ENCODE data around the gene RNF13. TPM values are rescaled to one million over a fixed set of nuclear protein-coding genes. Genes with fewer than 3 reads are reported as not detected.
"Not testable (repeated sequence)": the region's sequence is repeated elsewhere in the genome, so short reads cannot be mapped to it uniquely, and the experiment has no call there.

RNF13 gene
- total RNA-seq, 2 experiments from 2014 or later: 40.0 to 45.0 TPM

DNA sequence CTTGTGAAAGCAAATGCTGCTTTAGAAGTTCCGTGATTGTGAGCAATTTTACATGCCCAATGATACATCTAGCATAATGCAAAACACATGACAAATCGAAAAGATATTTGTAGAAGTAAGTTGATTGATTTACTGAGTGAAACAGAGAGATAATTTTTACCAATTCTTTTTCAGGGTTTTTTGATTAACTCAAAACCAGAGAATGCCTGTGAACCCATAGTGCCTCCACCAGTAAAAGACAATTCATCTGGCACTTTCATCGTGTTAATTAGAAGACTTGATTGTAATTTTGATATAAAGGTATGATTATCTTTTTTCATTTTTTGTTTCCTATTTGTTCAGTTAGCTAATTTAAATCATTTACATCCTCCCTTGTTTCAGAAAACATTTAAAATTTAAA lies 58.8 kb downstream of the RNF13 start:
- Mint-ChIP-seq H3K4me1 (no peaks in the 10 kb centered on the region), H3K36me3 (peaks cover 30% of the 10 kb centered on the region), H3K4me3 (no peak overlapping the region), H3K27me3 (no peaks in the 10 kb centered on the region), H3K27ac (no peak overlapping the region), H3K9me3 (peaks cover 6% of the 10 kb centered on the region)
- POLR2A ChIA-PET: no interaction called here
- no peak for ATAC-seq (ENCODE audit: low read depth)
- DNase-seq: no peak

DNA sequence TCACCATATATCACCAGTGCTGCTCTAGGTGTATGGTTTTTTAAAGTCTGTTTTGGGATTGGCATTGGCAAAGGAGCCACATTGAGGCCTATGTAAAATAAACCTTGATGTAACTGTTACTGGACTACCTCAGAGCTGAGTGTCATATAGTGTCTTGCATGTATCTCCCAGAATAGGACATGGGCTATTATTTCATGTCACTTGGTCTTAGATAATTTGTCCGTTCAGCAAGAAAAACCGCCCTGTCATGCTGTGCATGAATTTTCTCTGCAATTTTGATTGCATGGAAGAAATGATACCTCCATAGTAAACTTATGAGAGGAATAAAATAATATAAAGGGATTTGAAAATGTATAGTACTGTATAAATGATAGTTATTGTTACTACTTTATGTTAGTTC lies 59.6 kb downstream of the RNF13 start:
- no peak overlapping the region for H3K27ac Mint-ChIP-seq
- H3K36me3 Mint-ChIP-seq: peaks cover 25% of the 10 kb centered on the region
- DNase-seq: no peak
- POLR2A ChIA-PET: interaction anchor here (0.6 kb wide), 1 partner anchor 58 kb away, joined by 3 read pairs; no protein-coding TSS in a partner anchor
- no peak for ATAC-seq (ENCODE audit: low read depth)
- H3K27me3 Mint-ChIP-seq: no peaks in the 10 kb centered on the region
- no peaks in the 10 kb centered on the region for H3K4me1 Mint-ChIP-seq
- H3K9me3 Mint-ChIP-seq: peaks cover 3% of the 10 kb centered on the region
- H3K4me3 Mint-ChIP-seq: no peak overlapping the region

DNA sequence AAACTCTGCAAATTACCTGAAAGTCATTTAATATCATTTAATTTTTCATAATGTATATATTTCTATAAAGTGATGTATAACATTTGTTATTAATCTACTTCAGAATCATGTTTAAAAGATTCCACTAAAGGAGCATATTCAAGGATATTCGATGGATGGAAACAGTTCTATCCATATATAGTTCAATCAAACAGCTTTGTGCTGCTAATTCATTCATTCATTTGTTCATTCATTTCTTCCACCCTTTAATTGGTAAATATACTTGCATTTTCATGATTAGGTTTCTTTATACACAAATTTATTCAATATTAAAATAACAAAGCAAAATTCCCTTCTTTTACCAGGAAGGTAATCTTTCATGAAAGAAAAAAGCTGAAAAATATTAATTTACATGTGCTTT lies 64.7 kb downstream of the RNF13 start:
- Mint-ChIP-seq H3K27me3 (no peaks in the 10 kb centered on the region), H3K9me3 (peaks cover 1% of the 10 kb centered on the region), H3K36me3 (peaks cover 10% of the 10 kb centered on the region), H3K27ac (no peak overlapping the region), H3K4me3 (no peak overlapping the region), H3K4me1 (peaks cover 2% of the 10 kb centered on the region)
- DNase-seq (no peak), ATAC-seq (ENCODE audit: low read depth) (no peak)
- POLR2A ChIA-PET: no interaction called here

DNA sequence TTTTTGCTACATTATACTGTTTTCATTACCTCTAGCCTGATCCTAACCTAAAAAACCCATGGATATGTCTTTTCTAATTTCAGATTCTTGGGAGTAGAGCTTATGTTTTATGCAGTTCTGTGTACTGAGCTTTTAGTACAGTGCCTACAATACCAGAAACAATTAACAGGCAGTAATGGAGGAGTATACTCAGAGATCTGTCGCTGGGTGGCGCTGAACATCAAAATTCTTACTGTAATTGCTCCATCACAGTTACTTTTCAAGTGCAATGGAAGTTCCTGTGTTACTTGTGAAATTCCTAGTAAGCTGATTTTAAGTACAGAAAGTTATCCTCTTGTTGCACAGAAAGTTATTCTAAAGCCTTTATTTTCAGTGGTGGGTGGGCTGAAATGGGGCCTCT lies 66.9 kb downstream of the RNF13 start:
- POLR2A ChIA-PET: no interaction called here
- ATAC-seq (ENCODE audit: low read depth): no peak
- Mint-ChIP-seq H3K4me3 (no peak overlapping the region), H3K27me3 (no peaks in the 10 kb centered on the region), H3K9me3 (peaks cover 8% of the 10 kb centered on the region), H3K27ac (no peak overlapping the region), H3K36me3 (peaks cover 17% of the 10 kb centered on the region), H3K4me1 (peaks cover 4% of the 10 kb centered on the region)
- no peak for DNase-seq

DNA sequence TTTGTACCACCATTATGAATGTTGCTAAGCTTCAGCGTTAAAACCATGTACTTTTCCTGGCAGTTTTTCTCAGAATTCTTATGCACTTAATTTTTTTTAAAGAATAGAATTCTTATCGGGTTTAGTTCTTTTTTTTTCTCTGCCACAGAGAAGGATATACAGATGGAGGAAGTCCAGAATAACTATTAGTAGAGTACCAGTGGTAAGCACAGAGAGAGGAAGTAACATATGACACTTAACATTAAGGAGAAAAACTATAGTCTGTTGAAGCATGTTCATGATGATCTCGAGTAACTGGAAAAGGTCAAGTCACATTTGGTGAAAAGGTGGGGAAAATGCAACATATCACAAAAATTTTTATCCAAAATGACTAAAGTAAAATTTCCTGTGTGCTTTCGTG lies 68.9 kb downstream of the RNF13 start:
- H3K4me1 Mint-ChIP-seq: peaks cover 4% of the 10 kb centered on the region
- H3K27ac Mint-ChIP-seq: no peak overlapping the region
- H3K27me3 Mint-ChIP-seq: no peaks in the 10 kb centered on the region
- POLR2A ChIA-PET: no interaction called here
- H3K36me3 Mint-ChIP-seq: peaks cover 24% of the 10 kb centered on the region
- H3K4me3 Mint-ChIP-seq: no peak overlapping the region
- peaks cover 8% of the 10 kb centered on the region for H3K9me3 Mint-ChIP-seq
- DNase-seq (no peak), ATAC-seq (ENCODE audit: low read depth) (no peak)

DNA sequence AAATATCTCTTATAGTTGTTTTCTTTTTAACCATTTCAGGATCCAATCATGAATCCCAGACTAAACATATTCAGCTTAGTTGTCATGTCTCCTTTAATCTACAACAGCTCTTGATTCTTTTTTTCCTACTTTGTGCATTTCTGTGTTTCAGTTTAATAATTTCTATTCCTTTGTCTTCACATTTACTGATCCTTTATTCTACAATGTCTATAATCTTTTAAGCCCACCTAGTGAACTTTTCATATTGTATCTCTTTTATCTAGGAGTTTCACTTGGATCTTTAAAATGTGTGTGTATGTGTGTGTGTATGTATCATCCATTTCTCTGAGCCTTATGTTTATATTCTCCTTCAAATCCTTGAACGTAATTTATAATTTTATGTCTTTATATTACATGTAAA lies 70.1 kb downstream of the RNF13 start:
- ATAC-seq (ENCODE audit: low read depth): no peak
- H3K9me3 Mint-ChIP-seq: peaks cover 8% of the 10 kb centered on the region
- peaks cover 30% of the 10 kb centered on the region for H3K36me3 Mint-ChIP-seq
- no peak for DNase-seq
- POLR2A ChIA-PET: interaction anchor here (0.7 kb wide), 1 partner anchor 75 kb away, joined by 3 read pairs; no protein-coding TSS in a partner anchor
- no peak overlapping the region for H3K4me3 Mint-ChIP-seq
- peaks cover 4% of the 10 kb centered on the region for H3K4me1 Mint-ChIP-seq
- H3K27ac Mint-ChIP-seq: no peak overlapping the region
- H3K27me3 Mint-ChIP-seq: no peaks in the 10 kb centered on the region

DNA sequence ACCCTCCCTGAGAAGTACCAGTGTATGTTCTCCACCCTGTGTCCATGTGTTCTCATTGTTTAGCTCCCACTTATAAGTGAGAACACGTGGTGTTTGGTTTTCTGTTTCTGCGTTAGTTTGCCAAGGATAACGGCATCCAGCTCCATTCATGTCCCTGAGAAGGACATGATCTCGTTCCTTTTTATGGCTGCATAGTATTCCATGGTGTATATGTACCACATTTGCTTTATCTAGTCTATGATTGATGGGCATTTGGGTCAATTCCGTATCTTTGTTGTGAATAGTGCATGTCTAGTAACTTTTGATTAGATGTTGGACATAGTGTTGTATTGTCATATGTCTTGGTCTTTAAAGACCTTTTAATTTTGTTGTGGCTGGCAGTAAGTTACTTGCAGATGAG lies 70.8 kb downstream of the RNF13 start:
- H3K9me3 Mint-ChIP-seq; POLR2A ChIA-PET; H3K27ac Mint-ChIP-seq; H3K4me1 Mint-ChIP-seq; ATAC-seq (ENCODE audit: low read depth); H3K27me3 Mint-ChIP-seq; H3K4me3 Mint-ChIP-seq; DNase-seq: not testable (repeated sequence)
- peaks cover 30% of the 10 kb centered on the region for H3K36me3 Mint-ChIP-seq

DNA sequence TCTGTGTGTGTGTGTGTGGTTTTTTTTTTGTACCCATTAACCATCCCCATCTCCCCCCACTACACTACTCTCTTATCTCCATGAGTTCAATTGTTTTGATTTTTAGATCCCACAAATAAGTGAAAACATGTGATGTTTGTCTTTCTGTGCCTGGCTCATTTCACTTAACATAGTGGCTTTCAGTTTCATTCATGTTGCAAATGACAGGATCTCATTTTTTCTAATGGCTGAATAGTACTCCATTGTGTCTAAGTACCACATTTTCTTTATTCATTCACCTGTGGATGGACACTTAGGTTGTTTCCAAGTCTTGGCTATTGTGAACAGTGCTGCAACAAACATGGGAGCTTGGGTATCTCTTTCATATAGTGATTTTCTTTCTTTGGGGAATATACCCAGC lies 71.8 kb downstream of the RNF13 start:
- H3K4me3 Mint-ChIP-seq; H3K4me1 Mint-ChIP-seq; H3K27me3 Mint-ChIP-seq; H3K9me3 Mint-ChIP-seq; ATAC-seq (ENCODE audit: low read depth); DNase-seq; H3K27ac Mint-ChIP-seq; POLR2A ChIA-PET: not testable (repeated sequence)
- peaks cover 31% of the 10 kb centered on the region for H3K36me3 Mint-ChIP-seq

DNA sequence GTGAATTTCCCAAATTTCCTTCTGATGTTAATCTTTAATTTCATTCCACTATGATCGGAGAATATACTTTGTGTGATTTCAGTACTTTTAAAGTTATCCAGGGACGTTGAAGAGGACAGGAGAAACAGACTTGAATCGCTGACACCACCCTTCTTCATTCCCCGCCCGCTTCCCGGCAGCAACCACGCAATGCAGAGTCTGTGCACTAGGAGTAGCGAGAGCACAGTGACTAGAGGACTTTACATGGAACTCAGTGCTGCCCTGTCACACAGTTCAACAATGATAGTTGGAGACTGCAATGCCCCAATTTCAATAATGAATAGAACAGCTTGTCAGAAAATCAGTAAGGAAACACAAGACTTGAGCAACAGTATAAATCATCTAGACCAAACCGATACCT lies 73.9 kb downstream of the RNF13 start:
- no peak for DNase-seq
- peaks cover 34% of the 10 kb centered on the region for H3K36me3 Mint-ChIP-seq
- H3K4me3 Mint-ChIP-seq: no peak overlapping the region
- H3K27ac Mint-ChIP-seq: no peak overlapping the region
- ATAC-seq (ENCODE audit: low read depth): no peak
- peaks cover 8% of the 10 kb centered on the region for H3K9me3 Mint-ChIP-seq
- POLR2A ChIA-PET: no interaction called here
- no peaks in the 10 kb centered on the region for H3K27me3 Mint-ChIP-seq
- H3K4me1 Mint-ChIP-seq: peaks cover 3% of the 10 kb centered on the region

DNA sequence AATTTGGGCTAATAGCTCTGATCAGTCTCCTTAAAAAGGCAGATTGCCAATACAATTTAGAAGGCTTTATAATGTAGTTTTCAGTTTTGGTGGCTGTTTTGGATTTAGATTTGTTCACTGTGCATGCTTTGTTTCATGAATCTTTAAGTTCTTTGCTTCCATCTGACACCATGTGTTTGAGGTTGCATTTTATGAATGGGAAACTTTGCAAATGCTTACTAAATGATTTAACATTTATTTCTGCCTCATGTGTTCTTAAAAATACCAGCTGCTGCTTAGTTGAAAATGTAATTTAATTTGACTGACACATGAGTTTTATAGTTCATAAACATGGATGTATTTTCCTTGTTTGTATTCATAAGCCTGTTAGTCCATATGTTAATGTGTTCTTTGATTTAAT lies 78.6 kb downstream of the RNF13 start:
- H3K36me3 Mint-ChIP-seq: peaks cover 17% of the 10 kb centered on the region
- no peaks in the 10 kb centered on the region for H3K27me3 Mint-ChIP-seq

DNA sequence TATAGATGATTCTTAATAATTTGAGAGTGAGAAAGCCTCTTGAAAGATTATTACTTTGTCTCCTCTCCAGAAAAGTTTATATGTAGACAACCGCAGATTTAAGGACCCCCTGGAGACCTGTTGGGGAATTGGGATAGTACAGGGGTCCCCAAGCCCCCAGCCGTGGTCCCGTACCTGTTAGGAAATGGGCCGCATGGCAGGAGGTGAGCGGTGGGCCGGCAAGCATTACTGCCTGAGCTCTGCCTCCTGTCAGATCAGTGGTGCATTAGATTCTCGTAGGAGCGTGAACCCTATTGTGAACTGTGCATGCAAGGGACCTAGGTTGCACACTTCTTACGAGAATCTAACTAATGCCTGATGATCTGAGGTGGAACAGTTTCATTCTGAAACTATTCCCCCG lies 79.4 kb downstream of the RNF13 start:
- POLR2A ChIA-PET: no interaction called here
- peaks cover 14% of the 10 kb centered on the region for H3K36me3 Mint-ChIP-seq

More for the DNA sequence above, 78.6 kb downstream of the RNF13 start:
- POLR2A ChIA-PET: no interaction called here
- no peak overlapping the region for H3K4me3 Mint-ChIP-seq
- H3K9me3 Mint-ChIP-seq: no peaks in the 10 kb centered on the region
- no peak for ATAC-seq (ENCODE audit: low read depth)
- no peak overlapping the region for H3K27ac Mint-ChIP-seq
- DNase-seq: no peak
- H3K4me1 Mint-ChIP-seq: no peaks in the 10 kb centered on the region

DNA sequence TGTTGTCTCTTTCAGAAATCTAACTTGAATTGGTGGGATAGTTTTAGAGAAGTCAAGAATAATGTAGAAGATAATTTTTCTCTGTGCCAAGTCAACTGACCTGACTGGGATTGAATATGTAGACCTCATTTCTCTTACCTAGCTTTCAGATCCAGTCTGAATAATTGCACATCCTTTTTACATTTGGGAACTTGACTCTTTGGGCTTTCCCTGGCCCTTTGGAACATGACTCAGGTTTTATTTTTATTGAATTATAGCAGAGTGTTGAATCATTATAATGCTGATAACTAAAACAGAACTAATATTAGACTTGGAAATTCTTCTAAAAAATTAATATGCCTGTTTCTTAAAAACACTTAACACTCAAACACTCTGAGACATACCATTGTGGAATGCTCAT lies 81.2 kb downstream of the RNF13 start:
- POLR2A ChIA-PET: no interaction called here
- Mint-ChIP-seq H3K9me3 (no peaks in the 10 kb centered on the region), H3K4me1 (no peaks in the 10 kb centered on the region), H3K27me3 (no peaks in the 10 kb centered on the region), H3K36me3 (peaks cover 18% of the 10 kb centered on the region), H3K4me3 (no peak overlapping the region), H3K27ac (no peak overlapping the region)
- no peak for ATAC-seq (ENCODE audit: low read depth)
- DNase-seq: no peak

More for the DNA sequence above, 79.4 kb downstream of the RNF13 start:
- DNase-seq: no peak
- Mint-ChIP-seq H3K4me3 (no peak overlapping the region), H3K4me1 (no peaks in the 10 kb centered on the region), H3K27me3 (no peaks in the 10 kb centered on the region), H3K27ac (no peak overlapping the region), H3K9me3 (no peaks in the 10 kb centered on the region)
- no peak for ATAC-seq (ENCODE audit: low read depth)

DNA sequence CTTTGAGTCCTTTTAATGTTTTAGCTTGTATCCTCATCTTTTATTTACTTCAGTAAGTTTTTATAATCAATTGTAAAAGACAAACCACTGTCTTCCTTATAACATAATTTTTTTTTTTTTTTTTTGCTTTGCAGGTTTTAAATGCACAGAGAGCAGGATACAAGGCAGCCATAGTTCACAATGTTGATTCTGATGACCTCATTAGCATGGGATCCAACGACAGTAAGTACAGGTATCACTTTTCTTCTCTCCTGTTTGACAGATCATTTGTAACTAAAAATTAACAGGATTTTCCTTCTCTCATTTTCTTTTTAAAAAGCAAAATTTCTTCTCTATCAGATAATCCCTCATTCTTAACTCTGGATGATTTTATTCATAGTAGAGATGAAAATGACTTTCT lies 82.3 kb downstream of the RNF13 start:
- POLR2A ChIA-PET: no interaction called here
- Mint-ChIP-seq H3K4me1 (peaks cover 1% of the 10 kb centered on the region), H3K9me3 (no peaks in the 10 kb centered on the region), H3K36me3 (peaks cover 22% of the 10 kb centered on the region), H3K27me3 (no peaks in the 10 kb centered on the region), H3K4me3 (no peak overlapping the region), H3K27ac (no peak overlapping the region)
- ATAC-seq (ENCODE audit: low read depth): no peak
- DNase-seq: no peak

DNA sequence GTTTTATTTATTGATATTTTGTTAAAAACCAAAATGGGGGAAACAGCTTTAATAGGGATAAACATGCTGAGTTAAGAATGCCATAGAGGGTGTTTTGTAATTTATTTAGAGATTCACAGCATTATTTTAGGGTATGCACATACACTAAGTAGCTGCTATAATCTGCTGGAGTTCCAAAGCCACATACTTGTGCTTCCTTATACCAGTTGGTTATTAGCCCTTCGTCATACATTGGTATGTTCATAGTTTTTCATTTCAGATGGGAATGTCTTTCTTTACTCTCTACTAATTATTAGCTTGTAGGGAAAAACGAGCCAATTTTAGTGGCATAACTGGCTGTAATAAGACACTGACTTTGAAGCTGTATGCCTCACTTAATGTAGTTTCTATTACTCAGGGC lies 82.8 kb downstream of the RNF13 start:
- H3K9me3 Mint-ChIP-seq: no peaks in the 10 kb centered on the region
- POLR2A ChIA-PET: no interaction called here
- peaks cover 2% of the 10 kb centered on the region for H3K4me1 Mint-ChIP-seq

DNA sequence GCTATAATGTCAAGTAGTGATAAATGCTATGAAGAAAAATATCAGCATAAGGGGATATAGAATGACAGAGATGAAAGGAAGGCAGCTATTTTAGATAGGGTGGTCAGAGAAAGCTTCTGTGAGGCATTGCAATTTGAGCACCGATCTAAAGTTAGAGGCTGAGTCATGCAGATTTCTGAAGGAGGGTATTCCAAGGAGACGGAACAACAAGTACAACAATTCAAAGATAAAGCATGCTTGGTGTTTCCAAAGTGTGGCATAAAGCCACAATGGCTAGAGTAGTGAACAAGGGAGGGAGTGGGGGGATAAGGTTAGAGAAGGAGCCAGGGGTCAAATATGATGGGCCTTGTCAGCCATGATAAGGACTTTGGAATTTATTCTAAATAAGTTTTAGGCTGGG lies 85.8 kb downstream of the RNF13 start:
- no peak overlapping the region for H3K4me3 Mint-ChIP-seq
- no peak overlapping the region for H3K27ac Mint-ChIP-seq
- H3K27me3 Mint-ChIP-seq: no peaks in the 10 kb centered on the region
- H3K36me3 Mint-ChIP-seq: peaks cover 21% of the 10 kb centered on the region
- POLR2A ChIA-PET: no interaction called here
- no peak for DNase-seq
- H3K9me3 Mint-ChIP-seq: no peaks in the 10 kb centered on the region
- ATAC-seq (ENCODE audit: low read depth): no peak
- peaks cover 3% of the 10 kb centered on the region for H3K4me1 Mint-ChIP-seq

More for the DNA sequence above, 82.8 kb downstream of the RNF13 start:
- ATAC-seq (ENCODE audit: low read depth) (no peak), DNase-seq (no peak)
- Mint-ChIP-seq H3K27ac (no peak overlapping the region), H3K4me3 (no peak overlapping the region), H3K36me3 (peaks cover 20% of the 10 kb centered on the region), H3K27me3 (no peaks in the 10 kb centered on the region)
